ENCODE results near the gene CTBP2. TPM values are rescaled to one million over a fixed set of nuclear protein-coding genes. Genes with fewer than 3 reads are reported as not detected.

CTBP2 gene
- total RNA-seq, 1 experiment from 2014 or later, result 212 TPM

DNA sequence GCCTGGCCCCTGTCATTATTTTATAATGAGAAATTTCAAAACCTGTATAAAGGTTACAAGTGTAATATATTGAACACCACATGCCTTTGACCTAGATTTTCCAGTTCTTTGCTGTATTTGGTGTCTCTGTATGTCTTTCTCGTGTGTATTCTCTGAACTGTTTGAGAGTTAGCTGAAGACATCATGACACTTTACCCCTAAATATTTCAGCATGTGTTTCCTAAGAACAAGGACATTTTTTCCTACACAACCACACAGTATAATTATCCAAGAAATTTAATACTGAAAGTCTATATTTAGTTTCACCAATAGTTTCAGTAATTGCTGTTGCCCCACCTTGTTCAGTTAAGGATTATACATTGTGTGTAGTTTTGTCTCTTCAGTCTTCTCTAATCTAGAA is 203.6 kb downstream of the CTBP2 start:
- Histone ChIP-seq H3K27me3 (ENCODE audit: insufficient read depth, low read length) (no peaks in the 10 kb centered on the region), H3K79me1 (ENCODE audit: insufficient read depth, low read depth, low read length, poor library complexity, severe bottlenecking) (peaks cover 24% of the 10 kb centered on the region), H2AFZ (ENCODE audit: low read length) (no peak overlapping the region), H3K4me2 (ENCODE audit: insufficient read depth, insufficient read length, low read length) (no peak overlapping the region), H2BK15ac (ENCODE audit: low read depth, low read length) (no peak overlapping the region), H2BK20ac (ENCODE audit: low read depth, low read length, poor library complexity, severe bottlenecking) (no peak overlapping the region), H2BK12ac (ENCODE audit: insufficient read length, low read depth, low read length) (no peak overlapping the region), H3K23me2 (ENCODE audit: insufficient read length, low read depth, low read length, poor library complexity, severe bottlenecking) (no peaks in the 10 kb centered on the region), H2AK5ac (ENCODE audit: insufficient read length, low read length) (no peak overlapping the region), H4K20me1 (ENCODE audit: control insufficient read depth, insufficient read depth, insufficient read length) (no peaks in the 10 kb centered on the region), H3K18ac (ENCODE audit: insufficient read length, low read depth, low read length) (no peak overlapping the region), H3K79me2 (ENCODE audit: insufficient read depth, low read length) (peaks cover 22% of the 10 kb centered on the region; the same call in 1 of the 2 replicates), H4K8ac (replicated peaks; ENCODE audit: insufficient read length, low read depth, low read length) (no peak overlapping the region), H3K56ac (ENCODE audit: insufficient read length, low read depth, low read length) (no peak overlapping the region), H3T11ph (ENCODE audit: low read length) (no peak overlapping the region), H2BK120ac (ENCODE audit: low read depth, low read length, poor library complexity, severe bottlenecking) (no peak overlapping the region), H2BK5ac (ENCODE audit: insufficient read length, low read length) (no peak overlapping the region), H3K4me1 (ENCODE audit: insufficient read depth, low read length) (no peaks in the 10 kb centered on the region), H3K27ac (ENCODE audit: insufficient read length, low read depth, low read length) (no peak overlapping the region), H3K23ac (ENCODE audit: insufficient read length, low read depth, low read length) (no peak overlapping the region), H3K14ac (ENCODE audit: insufficient read depth, low read length) (no peak overlapping the region), H4K5ac (ENCODE audit: insufficient read length, low read depth, low read length) (no peak overlapping the region), H4K91ac (ENCODE audit: insufficient read length, low read depth, low read length) (no peak overlapping the region), H3K4ac (ENCODE audit: low read depth, low read length) (no peak overlapping the region), H3K9me3 (ENCODE audit: control insufficient read depth, low read depth, low read length) (no peaks in the 10 kb centered on the region), H3K9ac (ENCODE audit: extremely low read depth, insufficient read length, low read length) (no peak overlapping the region)
- Mint-ChIP-seq H3K9me3 (no peaks in the 10 kb centered on the region), H3K27me3 (ENCODE audit: low read depth) (no peaks in the 10 kb centered on the region), H3K36me3 (ENCODE audit: insufficient read depth in 1 of 3, low read depth in 3 of 3) (peaks cover 0 to 4% (median 4%) of the 10 kb centered on the region in 3 experiments; a peak in 3 of 7 replicates), H3K4me3 (no peak overlapping the region), H3K4me1 (peaks cover 24 to 29% of the 10 kb centered on the region in 2 experiments), H3K27ac (no peak overlapping the region)
- DNase-seq, result no peak
- TF ChIP-seq, protein P1, sequence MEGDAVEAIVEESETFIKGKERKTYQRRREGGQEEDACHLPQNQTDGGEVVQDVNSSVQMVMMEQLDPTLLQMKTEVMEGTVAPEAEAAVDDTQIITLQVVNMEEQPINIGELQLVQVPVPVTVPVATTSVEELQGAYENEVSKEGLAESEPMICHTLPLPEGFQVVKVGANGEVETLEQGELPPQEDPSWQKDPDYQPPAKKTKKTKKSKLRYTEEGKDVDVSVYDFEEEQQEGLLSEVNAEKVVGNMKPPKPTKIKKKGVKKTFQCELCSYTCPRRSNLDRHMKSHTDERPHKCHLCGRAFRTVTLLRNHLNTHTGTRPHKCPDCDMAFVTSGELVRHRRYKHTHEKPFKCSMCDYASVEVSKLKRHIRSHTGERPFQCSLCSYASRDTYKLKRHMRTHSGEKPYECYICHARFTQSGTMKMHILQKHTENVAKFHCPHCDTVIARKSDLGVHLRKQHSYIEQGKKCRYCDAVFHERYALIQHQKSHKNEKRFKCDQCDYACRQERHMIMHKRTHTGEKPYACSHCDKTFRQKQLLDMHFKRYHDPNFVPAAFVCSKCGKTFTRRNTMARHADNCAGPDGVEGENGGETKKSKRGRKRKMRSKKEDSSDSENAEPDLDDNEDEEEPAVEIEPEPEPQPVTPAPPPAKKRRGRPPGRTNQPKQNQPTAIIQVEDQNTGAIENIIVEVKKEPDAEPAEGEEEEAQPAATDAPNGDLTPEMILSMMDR (conservative IDR thresholded peaks at IDR 0.05), result no peak
- no CpG with 5 or more reads among the region's 1 CpG for WGBS (ENCODE audit: extremely low coverage, insufficient read length, low lambda C conversion rate)
